Stomach smooth muscle (tissue), 2 donors: ENCODE measurements around the gene MLLT11.
A peak's percentile ranks its signal among the peaks of the same experiment; 100 is the strongest.

Experiments used
- H3K27ac ChIP-seq: one replicate; pipeline ENCODE4 v1.7.0; 2013; ENCODE audit warnings: mild to moderate bottlenecking, low read length, inconsistent platforms
- H3K27me3 ChIP-seq, 2 donors: one replicate each; pipeline ENCODE4 v1.7.0; 2013; ENCODE audit warnings: low read length in 2 of 2; ENCODE audit not compliant: insufficient read depth in 2 of 2, control insufficient read depth in 1 of 2
- H3K36me3 ChIP-seq, 2 donors: one replicate each; pipeline ENCODE4 v1.7.0; 2013; ENCODE audit warnings: low read length in 2 of 2; ENCODE audit not compliant: control insufficient read depth in 2 of 2, insufficient read depth in 2 of 2
- H3K4me1 ChIP-seq: one replicate; pipeline ENCODE4 v1.7.0; 2013; ENCODE audit warnings: low read length; ENCODE audit not compliant: control insufficient read depth, insufficient read depth
- H3K4me3 ChIP-seq, 2 donors: one replicate each; pipeline ENCODE4 v1.7.0; 2013; ENCODE audit warnings: low read length in 2 of 2
- H3K9ac ChIP-seq, 2 donors: one replicate each; pipeline ENCODE4 v1.7.0; 2013; ENCODE audit warnings: low read length in 2 of 2, mild to moderate bottlenecking in 1 of 2
- H3K9me3 ChIP-seq, 2 donors: one replicate each; pipeline ENCODE4 v1.7.0; 2013; ENCODE audit warnings: low read length in 2 of 2; ENCODE audit not compliant: control insufficient read depth in 2 of 2
- donor health status: healthy.
- donor health status: Pancreatic carcinoma.

The MLLT11 gene

DNA sequence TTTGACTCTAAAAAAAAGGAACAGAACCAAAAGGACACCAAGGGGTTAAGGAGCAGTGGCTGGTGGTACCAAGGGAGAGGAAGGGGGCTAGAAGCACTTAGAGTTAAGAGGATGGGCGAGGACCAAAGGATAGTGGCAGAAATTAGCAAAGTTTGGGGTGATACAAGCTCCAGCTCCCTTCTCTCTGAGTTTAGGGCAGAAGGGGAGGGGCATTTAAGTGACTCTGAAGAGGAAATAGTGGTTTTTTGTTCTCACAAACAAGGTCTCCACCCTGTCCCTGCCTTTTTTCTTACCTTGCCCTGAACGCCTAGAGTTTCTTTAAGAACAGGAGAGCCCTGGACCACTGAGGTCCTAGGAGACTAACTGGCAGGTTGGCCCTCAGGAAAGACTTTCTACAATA, 4.0 kb upstream of the MLLT11 start:
- Histone ChIP-seq H3K4me3 (no peak overlapping the region), H3K36me3 (peaks cover 36 to 43% of the 10 kb centered on the region in 2 donors)

DNA sequence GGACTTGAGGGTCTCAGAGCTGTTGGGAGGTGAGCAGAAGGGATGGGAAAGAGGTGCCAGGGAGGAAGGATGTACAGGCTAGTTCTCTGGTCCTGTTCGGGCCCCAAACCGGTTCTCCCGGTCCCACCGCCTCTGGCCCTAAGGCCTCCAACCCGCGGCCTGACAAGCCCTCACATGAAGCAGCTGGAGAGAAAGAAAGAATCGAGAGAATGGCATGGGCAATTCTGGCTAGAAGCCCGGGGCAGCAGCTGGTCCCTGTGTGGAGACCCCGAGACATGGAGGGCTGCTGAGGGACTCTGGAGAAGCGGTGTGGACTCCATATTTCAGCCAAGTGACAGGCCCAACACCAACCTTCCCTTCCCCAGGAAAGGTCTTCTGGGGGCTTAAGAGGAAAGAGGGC, 1.5 kb upstream of the MLLT11 start:
- Histone ChIP-seq H3K4me1 (peaks cover 45% of the 10 kb centered on the region), H3K9ac (peak overlapping the region; percentile 94 to 98), H3K27ac (peak overlapping the region; percentile 91)

More for the DNA sequence above, 4.0 kb upstream of the MLLT11 start:
- Histone ChIP-seq H3K9ac (peak overlapping the region; percentile 21 to 42), H3K27me3 (no peaks in the 10 kb centered on the region), H3K9me3 (no peaks in the 10 kb centered on the region), H3K4me1 (peaks cover 43% of the 10 kb centered on the region), H3K27ac (peak overlapping the region; percentile 91)

DNA sequence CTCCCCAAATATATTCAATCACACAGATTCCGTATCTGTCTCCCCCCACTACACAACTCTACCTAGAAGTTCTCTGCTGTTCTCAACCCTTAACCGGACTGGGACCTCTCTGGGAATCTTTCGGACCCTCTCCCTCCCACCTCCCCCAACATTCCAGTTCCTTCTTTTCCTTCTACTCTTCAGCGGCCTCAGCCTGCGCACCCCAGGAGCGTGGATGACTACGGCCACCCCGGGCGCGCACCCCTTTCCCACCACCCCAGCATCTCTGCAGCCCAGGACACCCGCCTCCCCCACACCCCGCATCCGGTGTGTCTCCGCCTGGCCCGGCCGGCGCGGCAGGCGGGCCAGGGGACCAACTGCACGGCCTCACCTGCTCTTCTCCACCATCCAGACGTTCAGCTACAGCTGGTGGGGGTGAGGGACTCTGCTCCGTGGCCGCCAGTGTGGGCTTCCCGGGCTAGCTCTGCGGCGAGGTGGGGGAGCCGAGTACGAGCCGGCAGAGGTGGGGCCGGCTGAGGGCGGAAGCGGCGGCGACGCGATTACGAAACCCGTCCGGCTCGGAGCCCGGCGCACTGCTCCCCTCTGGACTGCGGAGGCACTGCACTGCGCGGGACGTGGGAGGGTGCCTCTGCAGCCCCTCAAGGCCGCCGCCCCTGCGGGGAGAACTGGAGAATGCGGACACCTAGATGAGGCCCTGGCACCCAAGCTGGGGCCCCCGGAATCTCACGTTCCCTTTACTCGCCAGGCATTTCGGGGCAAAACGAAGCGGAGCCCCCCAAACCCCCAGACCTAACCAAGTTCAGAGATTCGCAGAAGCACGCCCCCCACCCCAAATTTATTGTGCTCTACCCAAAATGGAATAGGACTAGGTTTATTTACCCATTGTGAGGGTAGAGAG, 839 bp upstream of the MLLT11 start, which contains the start of gene CDC42SE1:
TSS of gene CDC42SE1 (minus strand) at position 514 of the 898 bp plus-strand sequence. CDS start 3,892 bp downstream, outside the sequence.
- no peaks in the 10 kb centered on the region for H3K9me3 ChIP-seq
- no peaks in the 10 kb centered on the region for H3K27me3 ChIP-seq
- H3K4me1 ChIP-seq: peaks cover 45% of the 10 kb centered on the region
- H3K27ac ChIP-seq: peak within 1 kb of the TSS; percentile 91
- peak within 1 kb of the TSS; percentile 94 to 98 for H3K9ac ChIP-seq
- H3K36me3 ChIP-seq: peaks cover 19 to 22% of the 10 kb centered on the region in 2 donors
- H3K4me3 ChIP-seq: peak within 1 kb of the TSS; percentile 97 to 98

More for the DNA sequence above, 1.5 kb upstream of the MLLT11 start:
- Histone ChIP-seq H3K4me3 (peak overlapping the region; percentile 97 to 98), H3K9me3 (no peaks in the 10 kb centered on the region), H3K36me3 (peaks cover 23 to 27% of the 10 kb centered on the region in 2 donors), H3K27me3 (no peaks in the 10 kb centered on the region)

DNA sequence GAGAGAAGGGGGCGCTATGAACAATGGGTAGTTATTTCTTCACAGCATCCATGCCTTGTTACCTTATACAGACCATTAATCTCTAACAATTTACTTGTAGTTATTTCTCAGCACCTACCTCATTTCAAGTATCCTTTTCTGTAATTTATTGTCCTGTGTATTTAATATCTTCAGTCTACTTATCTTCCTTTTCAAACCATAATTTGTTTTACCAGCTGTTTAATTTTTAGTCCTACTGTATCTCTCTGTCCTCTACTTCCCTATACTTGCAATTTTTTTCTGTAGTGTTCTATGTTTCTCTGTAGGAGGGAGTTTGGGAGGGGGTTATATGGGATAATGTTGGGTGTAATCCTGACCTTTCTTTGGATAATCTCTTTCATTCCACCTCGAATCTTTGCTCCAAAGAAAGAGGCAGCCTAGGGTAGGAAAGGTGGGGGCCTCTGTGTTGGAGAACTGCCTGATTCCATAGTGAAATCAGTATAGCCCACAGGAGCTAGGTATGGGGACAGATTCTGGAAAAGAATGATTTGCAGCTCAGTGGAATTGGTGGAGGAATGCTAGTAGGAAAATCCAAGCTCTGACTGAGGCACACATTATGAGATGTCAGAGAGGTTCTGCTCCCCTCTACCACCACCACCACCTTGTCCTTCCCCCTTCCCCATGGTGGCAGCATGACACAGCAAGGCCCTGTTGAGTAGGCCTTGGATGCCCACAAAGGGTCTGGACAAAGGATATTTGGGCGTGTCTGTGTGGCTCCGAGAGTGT, 642 bp downstream of the MLLT11 start:
- Histone ChIP-seq H3K4me3 (peak overlapping the region; percentile 97 to 98), H3K4me1 (peaks cover 39% of the 10 kb centered on the region), H3K36me3 (peaks cover 4 to 10% of the 10 kb centered on the region in 2 donors), H3K9me3 (no peaks in the 10 kb centered on the region), H3K9ac (peak overlapping the region; percentile 94 to 98), H3K27me3 (no peaks in the 10 kb centered on the region), H3K27ac (peak overlapping the region; percentile 91)

DNA sequence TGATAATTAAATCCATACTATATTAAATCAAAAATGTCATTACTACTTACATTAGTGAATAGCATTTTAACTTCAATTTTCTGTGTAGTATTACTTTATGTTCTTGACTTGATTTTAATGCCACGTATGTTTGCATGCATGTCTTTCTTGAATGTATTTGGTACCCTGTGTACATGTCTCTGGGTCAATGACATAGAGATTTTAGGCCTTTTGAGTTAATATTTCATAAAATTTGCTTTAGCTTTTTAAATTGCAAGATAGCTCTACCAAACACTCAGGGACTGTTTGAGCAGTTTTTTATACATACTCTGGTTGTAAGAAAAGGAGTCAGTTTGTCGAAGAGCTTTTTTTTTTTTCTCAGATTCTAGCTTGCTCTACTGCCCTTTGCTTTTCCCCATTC, 1.5 kb downstream of the MLLT11 start:
- H3K27ac ChIP-seq: no peak overlapping the region
- no peak overlapping the region for H3K4me3 ChIP-seq
- peaks cover 30% of the 10 kb centered on the region for H3K4me1 ChIP-seq
- H3K36me3 ChIP-seq: peaks cover 0 to 2% of the 10 kb centered on the region in 2 donors
- H3K27me3 ChIP-seq: no peaks in the 10 kb centered on the region
- no peaks in the 10 kb centered on the region for H3K9me3 ChIP-seq
- peak overlapping the region in 1 of 2 donors; percentile 20 for H3K9ac ChIP-seq

DNA sequence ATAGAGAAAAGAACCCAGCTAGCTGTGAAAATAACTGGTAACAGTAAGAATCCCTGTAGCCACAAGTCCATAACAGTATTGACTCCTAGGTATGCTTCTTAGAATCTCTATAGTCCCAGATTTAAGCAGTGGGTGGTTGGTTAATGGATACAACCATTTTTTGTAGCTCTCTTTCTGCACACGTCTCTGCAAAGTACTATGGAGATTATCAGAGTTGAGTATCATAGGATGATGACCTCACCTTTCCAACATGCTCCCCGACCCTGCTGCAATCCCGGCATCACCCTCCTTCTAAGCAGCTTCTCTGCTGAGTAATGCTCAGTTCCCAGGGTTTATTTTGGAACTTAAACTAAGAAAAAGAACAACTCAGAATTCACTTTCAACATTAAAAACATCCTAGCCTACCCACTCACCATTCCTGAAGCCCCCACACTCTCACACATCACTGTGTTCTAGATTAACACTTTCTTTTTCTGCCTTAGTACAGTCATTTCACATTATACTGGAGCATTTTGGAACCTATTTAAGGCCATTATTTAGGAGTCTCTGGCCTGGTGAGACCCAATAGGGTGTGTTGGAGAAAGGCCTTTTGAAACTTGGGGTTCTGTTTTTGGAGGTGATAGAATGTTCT, 2.7 kb downstream of the MLLT11 start:
- Histone ChIP-seq H3K9me3 (no peaks in the 10 kb centered on the region), H3K36me3 (no peaks in the 10 kb centered on the region), H3K27ac (no peak overlapping the region), H3K4me3 (no peak overlapping the region), H3K4me1 (peaks cover 21% of the 10 kb centered on the region), H3K27me3 (no peaks in the 10 kb centered on the region), H3K9ac (no peak overlapping the region)

GRCh38 chr1:151065089-151065645, 5.0 kb downstream of the MLLT11 start:
- H3K9ac ChIP-seq: no peak overlapping the region
- no peaks in the 10 kb centered on the region for H3K9me3 ChIP-seq
- H3K36me3 ChIP-seq: no peaks in the 10 kb centered on the region
- no peaks in the 10 kb centered on the region for H3K27me3 ChIP-seq
- peaks cover 11% of the 10 kb centered on the region for H3K4me1 ChIP-seq
- H3K4me3 ChIP-seq: no peak overlapping the region
- H3K27ac ChIP-seq: no peak overlapping the region

GRCh38 chr1:151067185-151067584, 7.0 kb downstream of the MLLT11 start:
- Histone ChIP-seq H3K27me3 (no peaks in the 10 kb centered on the region), H3K9me3 (no peaks in the 10 kb centered on the region), H3K4me1 (peaks cover 12% of the 10 kb centered on the region), H3K9ac (no peak overlapping the region), H3K36me3 (no peaks in the 10 kb centered on the region), H3K4me3 (no peak overlapping the region), H3K27ac (no peak overlapping the region)

- no peaks in the 10 kb centered on the region for H3K9me3 ChIP-seq
- no peak overlapping the region for H3K9ac ChIP-seq
- H3K27ac ChIP-seq: peak overlapping the region; percentile 100
- peaks cover 0 to 3% of the 10 kb centered on the region in 2 donors for H3K36me3 ChIP-seq
- H3K27me3 ChIP-seq: no peaks in the 10 kb centered on the region
- H3K4me1 ChIP-seq: peaks cover 12% of the 10 kb centered on the region
- no peak overlapping the region for H3K4me3 ChIP-seq
Measured at GRCh38 chr1:151069103-151069486, 8.9 kb downstream of the MLLT11 start.
